Left renal cortex interstitium (tissue), 4 donors: Measurements from ENCODE around the gene NLRP5. TPM values are rescaled to one million over a fixed set of nuclear protein-coding genes. Genes with fewer than 3 reads are reported as not detected.

Experiments
- DNase-seq, 4 donors: peaks; one replicate each; pipeline ENCODE4 v3.0.0-alpha.2; 2013; ENCODE audit warnings: low read depth in 4 of 4, low spot score in 2 of 4, missing footprints in 1 of 4
- polyA plus RNA-seq, 4 donors: library from polyadenylated mRNA; unstranded; fragments of 120-200 nt; gene quantifications; one replicate each; pipeline ENCODE4 v1.2.1, GENCODE V29; 2013; ENCODE audit not compliant: insufficient read length in 4 of 4

Gene NLRP5
- polyA plus RNA-seq, 4 donors, result not detected

GRCh38 chr19:56069642-56070041 is 83.1 kb downstream of the NLRP5 start:
- DNase-seq, result no peak

- no peak for DNase-seq
These were observed 84.6 kb downstream of the NLRP5 start for GRCh38 chr19:56071151-56071550.

- DNase-seq, result no peak
These were observed 89.9 kb downstream of the NLRP5 start for GRCh38 chr19:56076498-56076897.

GRCh38 chr19:56079609-56080008 is 93.0 kb downstream of the NLRP5 start:
- no peak for DNase-seq

- DNase-seq, result peak in 3 of 4 donors; percentile 46 to 58 (median 55)
These were observed 94.3 kb downstream of the NLRP5 start for GRCh38 chr19:56080669-56081401.

GRCh38 chr19:56083668-56084067 is 97.1 kb downstream of the NLRP5 start:
- DNase-seq, result no peak

- DNase-seq, result no peak
These were observed 98.4 kb downstream of the NLRP5 start for GRCh38 chr19:56084835-56085536.

- no peak for DNase-seq
These were observed 99.1 kb downstream of the NLRP5 start for GRCh38 chr19:56085571-56086275.

GRCh38 chr19:56086671-56087430 is 100.3 kb downstream of the NLRP5 start:
- DNase-seq, result no peak

GRCh38 chr19:56087647-56088496 is 101.3 kb downstream of the NLRP5 start:
- DNase-seq, result no peak

GRCh38 chr19:56088497-56089215 is 102.1 kb downstream of the NLRP5 start:
- DNase-seq, result no peak

- DNase-seq, result no peak
These were observed 102.8 kb downstream of the NLRP5 start for GRCh38 chr19:56089344-56089743.

- DNase-seq, result no peak
These were observed 104.5 kb downstream of the NLRP5 start for GRCh38 chr19:56091066-56091490.

- no peak for DNase-seq
These were observed 105.4 kb downstream of the NLRP5 start for GRCh38 chr19:56091751-56092546.

- no peak for DNase-seq
These were observed 106.4 kb downstream of the NLRP5 start for GRCh38 chr19:56092685-56093631.

- no peak for DNase-seq
These were observed 107.9 kb downstream of the NLRP5 start for GRCh38 chr19:56094449-56094848.

GRCh38 chr19:56096665-56097064 is 110.1 kb downstream of the NLRP5 start:
- DNase-seq, result no peak
